GM12872 (cell line): ENCODE measurements around the gene HYCC1.

Source experiments
- CTCF ChIP-seq: IDR thresholded peaks from 3 replicates; pipeline ENCODE4 v1.5.1; 2011; ENCODE audit warnings: low read depth, mild to moderate bottlenecking, low read length, moderate library complexity; ENCODE audit not compliant: insufficient read depth

The HYCC1 gene

GRCh38 chr7:23013715-23014649 is at the start of gene HYCC1:
Gene HYCC1, minus strand, starts transcription at chr7:23014130. Its CDS starts 23,019 bp downstream, at chr7:22991111.
- peak; percentile 73 for TF ChIP-seq CTCF

DNA sequence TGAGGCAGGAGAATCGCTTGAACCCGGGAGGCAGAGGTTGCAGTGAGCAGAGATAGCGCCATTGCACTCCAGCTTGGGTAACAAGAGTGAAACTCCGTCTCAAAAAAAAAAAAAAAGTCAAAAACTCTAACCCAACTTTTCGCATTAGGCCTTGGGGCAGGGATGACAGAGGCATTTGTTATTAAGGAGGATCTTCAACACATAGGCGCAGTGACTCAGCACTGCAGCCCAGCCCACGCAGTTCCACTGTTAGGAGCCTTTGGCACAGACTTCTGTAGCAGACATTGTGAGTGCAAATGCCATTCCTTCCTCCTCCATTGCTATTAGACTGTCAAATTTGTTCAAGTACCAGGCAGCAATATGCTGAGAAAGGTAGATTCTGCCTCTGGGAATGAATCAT is 48.5 kb upstream of the HYCC1 start:
- no peak for TF ChIP-seq CTCF

- no peak for TF ChIP-seq CTCF
Observed at GRCh38 chr7:23061327-23061726, 47.4 kb upstream of the HYCC1 start.

- no peak for TF ChIP-seq CTCF
Observed at GRCh38 chr7:23058408-23059096, 44.6 kb upstream of the HYCC1 start.

DNA sequence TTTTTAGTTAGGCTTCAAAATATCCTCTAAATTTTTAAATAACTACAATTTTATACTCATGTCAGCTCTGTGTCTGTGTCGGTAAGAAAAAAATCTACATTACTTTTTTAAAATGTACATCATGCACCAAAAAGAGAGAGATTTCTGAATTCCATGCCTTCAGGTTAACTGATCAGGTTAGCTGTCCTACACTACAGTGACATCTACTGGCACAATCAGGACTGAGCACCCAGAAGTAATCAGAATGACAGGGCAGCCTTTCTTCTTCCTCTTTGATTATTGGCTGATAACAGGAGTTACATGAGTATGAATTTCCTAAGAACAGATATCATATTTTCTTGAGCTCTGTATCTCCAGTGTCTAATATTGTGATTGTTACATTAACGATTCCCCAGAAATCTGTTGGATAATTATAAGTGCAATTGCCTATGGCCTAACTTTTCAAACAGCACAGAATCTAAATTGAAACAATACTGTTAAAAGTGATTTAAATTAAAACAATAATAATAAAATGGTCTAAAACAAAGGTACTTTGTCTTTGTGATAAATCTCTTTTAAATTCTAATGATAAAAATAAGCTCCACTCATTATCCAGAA is 41.8 kb upstream of the HYCC1 start:
- peak; percentile 82 for TF ChIP-seq CTCF

DNA sequence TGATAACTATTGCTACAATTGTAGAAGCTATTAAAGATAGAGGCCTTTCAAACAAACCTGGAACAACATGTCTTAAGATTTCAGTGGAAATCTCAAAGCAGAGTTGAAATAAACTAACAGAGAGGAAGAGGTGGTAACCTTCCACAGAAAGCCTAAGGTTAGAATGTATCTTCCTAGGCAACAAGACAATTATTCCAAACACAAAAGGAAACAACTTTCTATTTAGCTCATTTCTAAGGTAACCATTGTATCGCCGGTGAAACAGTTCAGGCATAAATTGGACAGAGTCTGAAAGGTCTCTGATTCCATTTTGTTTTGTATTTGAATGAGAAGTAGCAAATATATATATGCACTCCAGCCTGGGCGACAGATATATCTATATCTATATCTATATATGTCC is 30.7 kb upstream of the HYCC1 start:
- TF ChIP-seq CTCF, result no peak

DNA sequence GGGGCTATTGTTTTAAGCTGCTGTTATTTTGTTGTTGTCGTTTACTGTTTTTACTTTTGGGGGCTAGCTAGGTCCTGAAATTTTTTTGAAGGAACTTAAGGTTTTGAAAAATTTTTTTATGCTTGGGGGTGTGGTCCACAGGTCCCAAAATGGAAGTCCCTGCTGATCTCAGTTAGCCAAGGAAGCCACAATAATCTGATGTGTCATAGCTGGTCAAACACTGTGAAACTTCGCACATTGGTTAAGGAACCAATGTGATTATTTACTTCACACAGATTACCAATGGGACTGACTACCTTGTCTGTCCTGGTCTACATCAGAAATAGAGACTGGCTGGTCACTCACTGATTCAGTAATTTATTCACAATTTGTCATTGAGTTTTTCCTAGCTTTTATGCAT is 29.5 kb upstream of the HYCC1 start:
- no peak for TF ChIP-seq CTCF
